ENCODE measurements around the gene RBBP8. TPM values are rescaled to one million over a fixed set of nuclear protein-coding genes. Genes with fewer than 3 reads are reported as not detected.

RBBP8 gene
- polyA plus RNA-seq, 1 experiment, result 11.0 TPM

DNA sequence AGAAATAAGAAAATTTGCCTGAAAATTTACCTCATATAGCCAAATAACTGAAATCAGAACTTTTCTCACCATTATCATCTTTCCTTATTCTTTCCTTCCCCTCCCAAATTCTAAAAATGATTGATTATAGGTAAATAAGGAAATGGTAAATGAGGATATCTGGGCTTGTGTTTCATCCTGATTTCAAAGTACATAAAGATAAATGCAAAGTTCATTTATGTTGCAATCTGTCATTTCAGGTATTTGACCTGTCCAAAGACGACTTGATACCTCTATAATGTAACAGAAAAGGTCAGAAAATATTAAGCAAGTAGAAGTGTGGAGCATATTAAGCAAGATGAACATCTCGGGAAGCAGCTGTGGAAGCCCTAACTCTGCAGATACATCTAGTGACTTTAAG lies 3.4 kb downstream of the RBBP8 start:
- CTCF ChIA-PET, result interaction anchor here (1.8 kb wide), 1 partner anchor 46 kb away, joined by 7 read pairs; no protein-coding TSS in a partner anchor
- TF ChIP-seq CTCF (IDR thresholded peaks at IDR 0.05; ENCODE audit: insufficient read depth, low read depth, low read length), result no peak
- no peaks in the 10 kb centered on the region for H3K27me3 ChIP-seq (ENCODE audit: control insufficient read depth, insufficient read depth, low read length)
- POLR2A ChIA-PET, result no interaction called here
- H3K4me3 ChIP-seq (ENCODE audit: low read depth, low read length), result no peak overlapping the region
- no peaks in the 10 kb centered on the region for H3K36me3 ChIP-seq (ENCODE audit: control insufficient read depth, insufficient read depth, low read length)
- no peak for DNase-seq (ENCODE audit: low read depth)

DNA sequence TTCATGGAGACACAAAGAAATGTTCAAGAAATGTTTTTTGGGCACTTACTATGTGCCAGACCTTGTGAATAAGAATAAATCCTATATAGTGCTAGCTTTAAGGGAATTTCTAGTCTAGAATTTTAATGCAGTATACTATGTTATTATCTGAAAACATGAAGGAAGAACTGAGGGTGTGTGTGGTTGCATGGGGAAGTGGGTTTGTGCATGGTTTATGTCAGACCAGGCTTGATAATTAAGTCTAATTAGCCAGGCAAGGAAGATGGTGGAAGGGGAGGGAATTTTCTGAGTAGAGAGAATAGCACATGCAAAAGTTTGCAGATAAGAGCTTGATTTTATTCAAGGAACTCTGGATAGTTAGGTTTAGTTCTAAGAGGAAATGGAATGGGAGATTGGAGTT lies 6.5 kb downstream of the RBBP8 start:
- no peak for DNase-seq (ENCODE audit: low read depth)
- Histone ChIP-seq H3K27me3 (ENCODE audit: control insufficient read depth, insufficient read depth, low read length) (no peaks in the 10 kb centered on the region), H3K36me3 (ENCODE audit: control insufficient read depth, insufficient read depth, low read length) (no peaks in the 10 kb centered on the region), H3K4me3 (ENCODE audit: low read depth, low read length) (no peak overlapping the region)
- ChIA-PET CTCF (no interaction called here), POLR2A (no interaction called here)
- TF ChIP-seq CTCF (IDR thresholded peaks at IDR 0.05; ENCODE audit: insufficient read depth, low read depth, low read length), result no peak

- Histone ChIP-seq H3K4me3 (ENCODE audit: low read depth, low read length) (no peak overlapping the region), H3K36me3 (ENCODE audit: control insufficient read depth, insufficient read depth, low read length) (no peaks in the 10 kb centered on the region), H3K27me3 (ENCODE audit: control insufficient read depth, insufficient read depth, low read length) (no peaks in the 10 kb centered on the region)
- TF ChIP-seq CTCF (IDR thresholded peaks at IDR 0.05; ENCODE audit: insufficient read depth, low read depth, low read length), result no peak
- ChIA-PET CTCF (no interaction called here), POLR2A (no interaction called here)
- no peak for DNase-seq (ENCODE audit: low read depth)
Observed at GRCh38 chr18:22943847-22944246, 10.7 kb downstream of the RBBP8 start.

GRCh38 chr18:22946217-22946616 lies 13.1 kb downstream of the RBBP8 start:
- POLR2A ChIA-PET, result no interaction called here
- DNase-seq (ENCODE audit: low read depth), result no peak
- no peaks in the 10 kb centered on the region for H3K36me3 ChIP-seq (ENCODE audit: control insufficient read depth, insufficient read depth, low read length)
- no peaks in the 10 kb centered on the region for H3K27me3 ChIP-seq (ENCODE audit: control insufficient read depth, insufficient read depth, low read length)
- H3K4me3 ChIP-seq (ENCODE audit: low read depth, low read length), result no peak overlapping the region
- CTCF ChIA-PET, result interaction anchor here (1.1 kb wide), 1 partner anchor 133 kb away, joined by 3 read pairs; no protein-coding TSS in a partner anchor
- no peak for TF ChIP-seq CTCF (IDR thresholded peaks at IDR 0.05; ENCODE audit: insufficient read depth, low read depth, low read length)

GRCh38 chr18:22946846-22947245 lies 13.7 kb downstream of the RBBP8 start:
- ChIA-PET CTCF (interaction anchor here (1.1 kb wide), 1 partner anchor 133 kb away, joined by 3 read pairs; no protein-coding TSS in a partner anchor), POLR2A (no interaction called here)
- Histone ChIP-seq H3K36me3 (ENCODE audit: control insufficient read depth, insufficient read depth, low read length) (no peaks in the 10 kb centered on the region), H3K27me3 (ENCODE audit: control insufficient read depth, insufficient read depth, low read length) (no peaks in the 10 kb centered on the region), H3K4me3 (ENCODE audit: low read depth, low read length) (no peak overlapping the region)
- peak; percentile 24 for DNase-seq (ENCODE audit: low read depth)
- TF ChIP-seq CTCF (IDR thresholded peaks at IDR 0.05; ENCODE audit: insufficient read depth, low read depth, low read length), result no peak
